Osteoblast (primary cell): Measurements from ENCODE around the gene NDUFS6. TPM values are rescaled to one million over a fixed set of nuclear protein-coding genes. Genes with fewer than 3 reads are reported as not detected.

ENCODE experiments used
- DNase-seq: peaks from one replicate; pipeline ENCODE4 v3.0.0; 2011; ENCODE audit warnings: low spot score, mixed read lengths; ENCODE audit not compliant: insufficient read length; ENCODE audit errors: missing footprints
- H2AFZ ChIP-seq: 2 replicates; pipeline ENCODE4 v1.6.0; 2011; ENCODE audit warnings: mild to moderate bottlenecking, low read length
- H3K27ac ChIP-seq: 2 replicates; pipeline ENCODE4 v1.5.1; 2011; ENCODE audit warnings: mild to moderate bottlenecking, low read depth, low read length, moderate library complexity
- H3K27me3 ChIP-seq: 2 replicates; pipeline ENCODE4 v1.6.0; 2012; ENCODE audit warnings: mild to moderate bottlenecking, control low read depth, inconsistent platforms, low read length, moderate library complexity; ENCODE audit not compliant: insufficient read depth
- H3K36me3 ChIP-seq: 2 replicates; pipeline ENCODE4 v1.5.1; 2011; ENCODE audit warnings: mild to moderate bottlenecking, low read length, control low read depth, moderate library complexity; ENCODE audit not compliant: insufficient read depth
- H3K4me1 ChIP-seq: 2 replicates; pipeline ENCODE4 v1.5.1; 2011; ENCODE audit warnings: mild to moderate bottlenecking, low read length, control low read depth, moderate library complexity; ENCODE audit not compliant: insufficient read depth
- H3K4me2 ChIP-seq: 2 replicates; pipeline ENCODE4 v1.6.0; 2011; ENCODE audit warnings: mild to moderate bottlenecking, low read length; ENCODE audit not compliant: insufficient read depth
- H3K4me3 ChIP-seq: fragments of 200-600 bp; sonication (generic); 3 replicates; pipeline ENCODE4 v1.5.1; 2012; ENCODE audit warnings: mild to moderate bottlenecking, low read length, inconsistent platforms; ENCODE audit not compliant: insufficient read depth
- H3K79me2 ChIP-seq: 2 replicates; pipeline ENCODE4 v1.6.0; 2012; ENCODE audit warnings: mild to moderate bottlenecking, low read length, control low read depth, inconsistent platforms; ENCODE audit not compliant: insufficient read depth
- H3K9me3 ChIP-seq: 2 replicates; pipeline ENCODE4 v1.5.1; 2011; ENCODE audit warnings: low read depth, low read length, control low read depth
- H4K20me1 ChIP-seq: 2 replicates; pipeline ENCODE4 v1.6.0; 2012; ENCODE audit warnings: mild to moderate bottlenecking, low read length, control low read depth; ENCODE audit not compliant: insufficient read depth
- CTCF ChIP-seq: IDR thresholded peaks from 2 replicates; pipeline ENCODE4 v1.5.1; 2011; ENCODE audit warnings: mild to moderate bottlenecking, low read depth, low read length, moderate library complexity; ENCODE audit errors: extremely low read depth
- total RNA-seq: library from RNA; depleted of rRNA; stranded (reverse); fragments of >200 nt; gene quantifications from 2 replicates; pipeline ENCODE4 v1.2.3, GENCODE V29; 2012

The NDUFS6 gene
- total RNA-seq, 1 donor, result 23.9 TPM

- H3K9me3 ChIP-seq, result no peaks in the 10 kb centered on the region
- H2AFZ ChIP-seq, result no peak overlapping the region
- H3K4me1 ChIP-seq, result no peaks in the 10 kb centered on the region
- no peak for TF ChIP-seq CTCF
- peaks cover 17% of the 10 kb centered on the region for H3K27me3 ChIP-seq
- H4K20me1 ChIP-seq, result no peaks in the 10 kb centered on the region
- peak; percentile 38 for DNase-seq
- no peaks in the 10 kb centered on the region for H3K36me3 ChIP-seq
- no peak overlapping the region for H3K4me2 ChIP-seq
- H3K79me2 ChIP-seq, result no peaks in the 10 kb centered on the region
- no peak overlapping the region for H3K27ac ChIP-seq
- H3K4me3 ChIP-seq, result no peak overlapping the region
Observed at GRCh38 chr5:1827886-1828397, 26.7 kb downstream of the NDUFS6 start.

DNA sequence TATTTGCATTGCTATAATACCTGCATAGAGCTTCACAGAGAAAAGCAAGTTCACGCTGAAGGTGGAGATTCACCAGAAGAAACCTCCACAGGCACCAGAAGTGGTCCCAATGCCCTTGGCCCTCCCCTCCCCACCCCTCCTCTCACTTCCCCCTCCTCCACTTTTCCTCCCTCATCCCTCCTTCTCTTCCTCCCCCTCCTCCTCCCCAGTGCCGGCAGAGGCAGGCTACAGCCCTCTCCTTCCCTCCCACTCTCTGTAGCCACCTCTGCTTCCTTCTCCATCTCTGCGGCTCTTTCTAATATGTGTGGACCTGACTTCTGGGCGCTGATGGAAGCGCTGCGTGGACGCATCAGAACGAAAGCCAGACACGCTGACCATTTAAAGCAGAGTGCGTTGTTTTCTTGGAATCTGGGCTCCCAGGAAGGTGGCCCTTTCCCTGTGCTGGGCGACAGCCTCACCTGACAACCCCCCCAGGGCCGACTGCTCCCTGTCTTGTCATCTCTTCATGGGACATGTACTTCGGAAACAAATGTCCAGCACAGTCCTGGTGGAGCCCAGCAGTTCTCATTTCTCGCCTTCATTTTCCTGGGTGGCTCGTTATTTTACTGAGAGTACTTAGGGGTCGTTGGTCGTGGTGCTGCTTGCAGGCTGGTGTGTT lies 29.5 kb downstream of the NDUFS6 start:
- Histone ChIP-seq H3K4me3 (no peak overlapping the region), H3K9me3 (no peaks in the 10 kb centered on the region), H3K27ac (no peak overlapping the region), H3K4me1 (no peaks in the 10 kb centered on the region), H3K4me2 (no peak overlapping the region), H4K20me1 (no peaks in the 10 kb centered on the region), H3K79me2 (no peaks in the 10 kb centered on the region), H3K27me3 (peaks cover 29% of the 10 kb centered on the region), H3K36me3 (no peaks in the 10 kb centered on the region), H2AFZ (no peak overlapping the region)
- no peak for TF ChIP-seq CTCF
- no peak for DNase-seq

DNA sequence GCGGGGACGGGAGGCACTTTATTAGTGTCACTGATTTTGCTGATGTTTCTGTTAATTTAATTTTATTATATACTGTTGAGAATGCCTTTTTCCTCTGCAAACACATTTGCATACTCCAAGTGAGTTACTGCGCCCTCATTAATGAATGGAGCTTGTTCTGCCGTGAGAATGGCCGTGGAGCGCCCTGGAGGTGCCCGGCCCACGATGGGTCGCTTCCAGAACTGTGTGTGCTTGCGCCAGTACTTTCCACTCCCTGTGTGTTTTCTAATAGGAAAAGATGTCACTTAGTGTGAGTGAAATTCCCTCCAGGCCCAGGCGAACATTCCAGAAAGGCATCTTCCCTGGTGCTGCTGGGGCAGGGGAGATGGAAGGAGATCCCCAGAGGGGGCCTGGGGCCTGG lies 30.1 kb downstream of the NDUFS6 start:
- Histone ChIP-seq H3K9me3 (no peaks in the 10 kb centered on the region), H3K27me3 (peaks cover 32% of the 10 kb centered on the region), H3K4me2 (no peak overlapping the region), H3K27ac (no peak overlapping the region), H3K4me3 (no peak overlapping the region), H4K20me1 (no peaks in the 10 kb centered on the region), H3K4me1 (no peaks in the 10 kb centered on the region), H3K36me3 (no peaks in the 10 kb centered on the region), H3K79me2 (no peaks in the 10 kb centered on the region), H2AFZ (no peak overlapping the region)
- DNase-seq, result peak; percentile 63
- TF ChIP-seq CTCF, result no peak

GRCh38 chr5:1831677-1832313 lies 30.6 kb downstream of the NDUFS6 start:
- Histone ChIP-seq H3K27me3 (peaks cover 34% of the 10 kb centered on the region), H2AFZ (no peak overlapping the region), H3K4me3 (no peak overlapping the region), H3K27ac (no peak overlapping the region), H3K4me1 (no peaks in the 10 kb centered on the region), H3K4me2 (peak overlapping the region; percentile 18), H3K79me2 (no peaks in the 10 kb centered on the region), H3K36me3 (no peaks in the 10 kb centered on the region), H3K9me3 (no peaks in the 10 kb centered on the region), H4K20me1 (no peaks in the 10 kb centered on the region)
- no peak for TF ChIP-seq CTCF
- DNase-seq, result peak; percentile 91
